ENCODE results near the gene DTHD1. TPM values are rescaled to one million over a fixed set of nuclear protein-coding genes. Genes with fewer than 3 reads are reported as not detected.
A peak's percentile ranks its signal among the peaks of the same experiment; 100 is the strongest.

DTHD1 gene
- total and polyA plus RNA-seq, 2 donors (not counting 1 experiment from before 2014, with no cell fraction given) = not detected

DNA sequence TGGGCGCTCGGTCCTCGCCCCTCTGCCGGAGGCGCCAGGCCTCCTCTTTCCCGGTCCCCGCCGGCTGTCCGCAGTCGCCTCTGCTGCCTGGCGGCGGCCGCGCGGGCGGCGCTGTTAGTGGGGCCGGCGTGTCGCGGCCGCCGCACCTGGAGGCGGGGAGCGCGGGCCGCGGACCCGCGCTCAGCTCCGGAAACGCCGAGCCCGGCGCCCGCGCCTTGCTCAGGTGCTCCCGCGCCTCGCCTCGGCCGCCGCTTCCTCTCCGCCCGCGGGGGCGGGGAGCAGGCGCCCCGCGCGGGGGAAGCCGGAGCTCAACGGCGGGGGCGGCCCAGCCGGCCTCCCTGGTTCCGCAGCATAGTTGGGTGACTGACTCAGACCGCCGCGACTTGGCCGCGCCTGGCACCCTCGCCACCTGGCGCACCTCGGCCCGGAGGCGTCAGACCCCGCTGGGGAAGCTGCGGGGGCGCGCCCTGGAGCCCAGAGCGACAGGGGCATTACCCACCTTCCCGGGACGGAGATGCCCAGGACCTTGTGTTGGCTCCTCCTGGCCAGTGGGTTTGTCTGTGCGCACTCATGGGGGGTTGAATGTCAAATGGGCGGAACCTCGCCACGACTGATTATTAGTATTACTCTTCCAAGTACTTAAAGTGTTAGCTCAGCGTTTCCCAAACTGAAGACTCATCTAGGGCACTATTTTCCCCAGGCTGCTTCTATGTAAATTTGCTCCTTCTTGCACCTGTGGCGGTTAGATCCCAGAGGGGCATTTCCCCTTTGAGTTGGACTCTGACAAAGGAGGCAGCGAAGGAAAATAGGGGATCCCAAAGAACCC, 36.9 kb upstream of the DTHD1 start, which contains the start of gene ARAP2:
TSS of gene ARAP2 (minus strand) at position 258 of the 826 bp plus-strand sequence. CDS start 15,028 bp downstream, outside the sequence.
- Histone ChIP-seq H3K79me2 (ENCODE audit: control insufficient read depth, insufficient read depth, low read length) (no peaks in the 10 kb centered on the region), H3K9ac (ENCODE audit: insufficient read depth, low read length) (no peak within 1 kb of the TSS), H3K27ac (ENCODE audit: insufficient read depth, low read length) (no peak within 1 kb of the TSS), H4K20me1 (ENCODE audit: control insufficient read depth, extremely low read depth, insufficient read depth, low read length) (no peaks in the 10 kb centered on the region), H3K36me3 (ENCODE audit: control insufficient read depth, insufficient read depth, low read length) (no peaks in the 10 kb centered on the region), H3K4me2 (ENCODE audit: extremely low read depth, insufficient read depth, low read length) (peak within 1 kb of the TSS; percentile 35), H3K4me3 (replicated peaks in 1 of 4; ENCODE audit: control extremely low read depth in 1 of 4, insufficient read depth in 1 of 4, low read depth in 3 of 4, low read length in 4 of 4) (peak within 1 kb of the TSS in 3 of 4 experiments; percentile 16 to 64 (median 51)), H3K9me3 (ENCODE audit: control insufficient read depth, insufficient read depth, low read depth, low read length) (no peaks in the 10 kb centered on the region), H3K4me1 (ENCODE audit: control insufficient read depth, extremely low read depth, insufficient read depth, low read length) (no peaks in the 10 kb centered on the region), H3K27me3 (ENCODE audit: control insufficient read depth, insufficient read depth, low read length) (no peaks in the 10 kb centered on the region), H2AFZ (ENCODE audit: low read length) (no peak within 1 kb of the TSS)
- no peak for TF ChIP-seq EZH2 (IDR thresholded peaks at IDR 0.05; ENCODE audit: low read length, missing control alignments)
- TF ChIP-seq, protein P1, sequence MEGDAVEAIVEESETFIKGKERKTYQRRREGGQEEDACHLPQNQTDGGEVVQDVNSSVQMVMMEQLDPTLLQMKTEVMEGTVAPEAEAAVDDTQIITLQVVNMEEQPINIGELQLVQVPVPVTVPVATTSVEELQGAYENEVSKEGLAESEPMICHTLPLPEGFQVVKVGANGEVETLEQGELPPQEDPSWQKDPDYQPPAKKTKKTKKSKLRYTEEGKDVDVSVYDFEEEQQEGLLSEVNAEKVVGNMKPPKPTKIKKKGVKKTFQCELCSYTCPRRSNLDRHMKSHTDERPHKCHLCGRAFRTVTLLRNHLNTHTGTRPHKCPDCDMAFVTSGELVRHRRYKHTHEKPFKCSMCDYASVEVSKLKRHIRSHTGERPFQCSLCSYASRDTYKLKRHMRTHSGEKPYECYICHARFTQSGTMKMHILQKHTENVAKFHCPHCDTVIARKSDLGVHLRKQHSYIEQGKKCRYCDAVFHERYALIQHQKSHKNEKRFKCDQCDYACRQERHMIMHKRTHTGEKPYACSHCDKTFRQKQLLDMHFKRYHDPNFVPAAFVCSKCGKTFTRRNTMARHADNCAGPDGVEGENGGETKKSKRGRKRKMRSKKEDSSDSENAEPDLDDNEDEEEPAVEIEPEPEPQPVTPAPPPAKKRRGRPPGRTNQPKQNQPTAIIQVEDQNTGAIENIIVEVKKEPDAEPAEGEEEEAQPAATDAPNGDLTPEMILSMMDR (conservative IDR thresholded peaks at IDR 0.05 in 1 of 2, IDR thresholded peaks at IDR 0.05 in 1 of 2; ENCODE audit: low read depth in 1 of 2, low read length in 2 of 2) = no peak
- peak; percentile 12 to 68 for DNase-seq (ENCODE audit: low read depth in 2 of 2)

DNA sequence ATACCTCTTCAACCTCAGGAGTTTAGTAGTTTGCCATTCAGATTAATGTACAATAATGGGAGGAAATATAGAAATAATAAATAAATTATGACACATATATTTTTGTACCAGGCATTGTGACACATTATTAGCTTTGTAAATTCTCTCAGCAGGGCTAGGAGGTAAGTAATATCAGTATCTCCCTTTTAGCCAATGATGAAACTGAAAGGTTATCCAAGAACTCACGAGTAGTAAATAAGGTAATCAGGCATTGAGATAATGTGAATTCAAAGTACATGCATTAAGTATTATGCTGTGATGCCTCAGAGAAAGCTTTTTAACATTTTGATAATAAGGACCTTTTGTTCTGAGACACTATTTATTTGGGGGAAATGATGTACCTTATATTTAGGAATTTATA, 31.8 kb upstream of the DTHD1 start:
- H3K4me2 ChIP-seq (ENCODE audit: extremely low read depth, insufficient read depth, low read length) = no peak overlapping the region
- H3K4me1 ChIP-seq (ENCODE audit: control insufficient read depth, extremely low read depth, insufficient read depth, low read length) = no peaks in the 10 kb centered on the region
- TF ChIP-seq, protein P1 (conservative IDR thresholded peaks at IDR 0.05 in 1 of 2, IDR thresholded peaks at IDR 0.05 in 1 of 2; ENCODE audit: low read depth in 1 of 2, low read length in 2 of 2) = no peak
- TF ChIP-seq EZH2 (IDR thresholded peaks at IDR 0.05; ENCODE audit: low read length, missing control alignments) = no peak
- no peak for DNase-seq (ENCODE audit: low read depth in 2 of 2)
- no peaks in the 10 kb centered on the region for H4K20me1 ChIP-seq (ENCODE audit: control insufficient read depth, extremely low read depth, insufficient read depth, low read length)
- H3K79me2 ChIP-seq (ENCODE audit: control insufficient read depth, insufficient read depth, low read length) = no peaks in the 10 kb centered on the region
- no peaks in the 10 kb centered on the region for H3K36me3 ChIP-seq (ENCODE audit: control insufficient read depth, insufficient read depth, low read length)
- no peak overlapping the region for H2AFZ ChIP-seq (ENCODE audit: low read length)
- no peak overlapping the region for H3K9ac ChIP-seq (ENCODE audit: insufficient read depth, low read length)
- no peaks in the 10 kb centered on the region for H3K9me3 ChIP-seq (ENCODE audit: control insufficient read depth, insufficient read depth, low read depth, low read length)
- no peaks in the 10 kb centered on the region for H3K27me3 ChIP-seq (ENCODE audit: control insufficient read depth, insufficient read depth, low read length)
- no peak overlapping the region for H3K4me3 ChIP-seq (replicated peaks in 1 of 4; ENCODE audit: control extremely low read depth in 1 of 4, insufficient read depth in 1 of 4, low read depth in 3 of 4, low read length in 4 of 4)
- H3K27ac ChIP-seq (ENCODE audit: insufficient read depth, low read length) = no peak overlapping the region

DNA sequence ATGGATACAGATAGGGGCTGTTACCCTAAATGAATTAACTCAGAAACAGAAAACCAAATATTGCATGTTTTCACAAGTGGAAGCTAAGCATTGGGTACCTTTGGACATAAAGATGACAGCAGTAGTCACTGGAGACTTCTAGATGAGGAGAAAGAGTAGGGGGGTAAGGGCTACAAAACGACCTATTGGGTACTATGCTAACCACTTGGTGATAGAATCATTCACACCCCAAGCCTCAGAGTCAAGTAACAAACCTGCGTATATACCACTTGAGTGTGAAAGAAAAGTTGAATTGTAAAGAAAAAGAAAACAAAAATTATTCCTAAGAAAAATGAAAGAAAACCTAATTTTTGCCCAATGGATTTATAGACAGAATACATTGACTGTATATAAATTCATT, 29.4 kb upstream of the DTHD1 start:
- Histone ChIP-seq H3K79me2 (ENCODE audit: control insufficient read depth, insufficient read depth, low read length) (no peaks in the 10 kb centered on the region), H4K20me1 (ENCODE audit: control insufficient read depth, extremely low read depth, insufficient read depth, low read length) (no peaks in the 10 kb centered on the region), H3K4me2 (ENCODE audit: extremely low read depth, insufficient read depth, low read length) (no peak overlapping the region), H3K36me3 (ENCODE audit: control insufficient read depth, insufficient read depth, low read length) (no peaks in the 10 kb centered on the region), H3K27ac (ENCODE audit: insufficient read depth, low read length) (no peak overlapping the region), H2AFZ (ENCODE audit: low read length) (no peak overlapping the region), H3K27me3 (ENCODE audit: control insufficient read depth, insufficient read depth, low read length) (no peaks in the 10 kb centered on the region), H3K4me1 (ENCODE audit: control insufficient read depth, extremely low read depth, insufficient read depth, low read length) (no peaks in the 10 kb centered on the region), H3K9ac (ENCODE audit: insufficient read depth, low read length) (no peak overlapping the region), H3K9me3 (ENCODE audit: control insufficient read depth, insufficient read depth, low read depth, low read length) (no peaks in the 10 kb centered on the region), H3K4me3 (replicated peaks in 1 of 4; ENCODE audit: control extremely low read depth in 1 of 4, insufficient read depth in 1 of 4, low read depth in 3 of 4, low read length in 4 of 4) (no peak overlapping the region)
- DNase-seq (ENCODE audit: low read depth in 2 of 2) = no peak
- TF ChIP-seq, protein P1 (conservative IDR thresholded peaks at IDR 0.05 in 1 of 2, IDR thresholded peaks at IDR 0.05 in 1 of 2; ENCODE audit: low read depth in 1 of 2, low read length in 2 of 2) = no peak
- TF ChIP-seq EZH2 (IDR thresholded peaks at IDR 0.05; ENCODE audit: low read length, missing control alignments) = no peak

Measured in fibroblast of lung (primary cell).